ENCODE results near the gene EFHD1. TPM values are rescaled to one million over a fixed set of nuclear protein-coding genes. Genes with fewer than 3 reads are reported as not detected.
"Not testable (repeated sequence)": the region's sequence is repeated elsewhere in the genome, so short reads cannot be mapped to it uniquely, and the experiment has no call there.

The EFHD1 gene
- polyA plus RNA-seq, 1 experiment, result 76.5 TPM

DNA sequence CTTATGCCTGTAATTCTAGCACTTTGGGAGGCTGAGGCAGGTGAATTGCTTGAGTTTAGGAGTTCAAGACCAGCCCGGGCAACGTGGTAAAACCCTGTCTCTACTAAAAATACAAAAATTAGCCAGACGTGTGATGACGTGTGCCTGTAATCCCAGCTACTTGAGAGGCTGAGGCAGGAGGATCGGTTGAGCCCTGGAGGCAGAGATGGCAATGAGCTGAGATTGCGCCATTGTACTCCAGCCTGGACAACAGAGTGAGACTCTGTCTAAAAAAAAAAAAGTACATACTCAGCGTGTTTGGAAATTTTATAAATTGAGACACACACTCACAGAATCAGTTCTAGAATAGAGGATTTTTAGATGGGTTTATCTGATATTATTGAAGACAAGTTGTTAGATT lies 46.6 kb downstream of the EFHD1 start:
- ChIA-PET POLR2A (no interaction called here), CTCF (interaction anchor here (1.1 to 1.7 kb wide), 3 partner anchors 10 to 67 kb away, joined by 3 to 5 read pairs (median 4); no protein-coding TSS in a partner anchor)
- DNase-seq (ENCODE audit: low read depth), result no peak
- H3K36me3 ChIP-seq (ENCODE audit: control insufficient read depth, insufficient read depth, low read length), result peaks cover 1% of the 10 kb centered on the region
- TF ChIP-seq, protein P1, sequence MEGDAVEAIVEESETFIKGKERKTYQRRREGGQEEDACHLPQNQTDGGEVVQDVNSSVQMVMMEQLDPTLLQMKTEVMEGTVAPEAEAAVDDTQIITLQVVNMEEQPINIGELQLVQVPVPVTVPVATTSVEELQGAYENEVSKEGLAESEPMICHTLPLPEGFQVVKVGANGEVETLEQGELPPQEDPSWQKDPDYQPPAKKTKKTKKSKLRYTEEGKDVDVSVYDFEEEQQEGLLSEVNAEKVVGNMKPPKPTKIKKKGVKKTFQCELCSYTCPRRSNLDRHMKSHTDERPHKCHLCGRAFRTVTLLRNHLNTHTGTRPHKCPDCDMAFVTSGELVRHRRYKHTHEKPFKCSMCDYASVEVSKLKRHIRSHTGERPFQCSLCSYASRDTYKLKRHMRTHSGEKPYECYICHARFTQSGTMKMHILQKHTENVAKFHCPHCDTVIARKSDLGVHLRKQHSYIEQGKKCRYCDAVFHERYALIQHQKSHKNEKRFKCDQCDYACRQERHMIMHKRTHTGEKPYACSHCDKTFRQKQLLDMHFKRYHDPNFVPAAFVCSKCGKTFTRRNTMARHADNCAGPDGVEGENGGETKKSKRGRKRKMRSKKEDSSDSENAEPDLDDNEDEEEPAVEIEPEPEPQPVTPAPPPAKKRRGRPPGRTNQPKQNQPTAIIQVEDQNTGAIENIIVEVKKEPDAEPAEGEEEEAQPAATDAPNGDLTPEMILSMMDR (IDR thresholded peaks at IDR 0.05; ENCODE audit: insufficient read depth, low read depth, low read length), result no peak
- H3K27me3 ChIP-seq (ENCODE audit: control insufficient read depth, insufficient read depth, low read length), result no peaks in the 10 kb centered on the region
- H3K4me3 ChIP-seq (ENCODE audit: low read depth, low read length), result no peak overlapping the region

DNA sequence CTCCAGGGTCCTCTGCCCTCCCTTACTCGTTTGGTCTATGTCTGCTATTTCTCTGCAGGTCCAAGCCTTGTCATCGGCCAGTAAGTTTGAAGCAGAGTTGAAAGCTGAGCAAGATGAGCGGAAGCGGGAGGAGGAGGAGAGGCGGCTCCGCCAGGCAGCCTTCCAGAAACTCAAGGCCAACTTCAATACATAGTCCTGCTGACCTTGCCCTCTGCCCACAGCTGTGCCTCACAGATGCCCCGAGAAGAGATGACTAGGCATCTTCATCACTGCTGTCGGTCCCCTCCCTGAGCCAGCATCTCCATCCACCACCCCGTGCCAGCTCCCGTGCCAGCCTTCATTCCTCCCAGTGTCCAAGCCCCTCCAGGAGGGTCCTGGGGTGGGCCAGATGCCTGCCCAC lies 48.1 kb downstream of the EFHD1 start:
- no peak for DNase-seq (ENCODE audit: low read depth)
- TF ChIP-seq, protein P1 (IDR thresholded peaks at IDR 0.05; ENCODE audit: insufficient read depth, low read depth, low read length), result no peak
- peaks cover 1% of the 10 kb centered on the region for H3K36me3 ChIP-seq (ENCODE audit: control insufficient read depth, insufficient read depth, low read length)
- H3K27me3 ChIP-seq (ENCODE audit: control insufficient read depth, insufficient read depth, low read length), result no peaks in the 10 kb centered on the region
- CTCF ChIA-PET, result no interaction called here
- POLR2A ChIA-PET, result no interaction called here
- H3K4me3 ChIP-seq (ENCODE audit: low read depth, low read length), result no peak overlapping the region

DNA sequence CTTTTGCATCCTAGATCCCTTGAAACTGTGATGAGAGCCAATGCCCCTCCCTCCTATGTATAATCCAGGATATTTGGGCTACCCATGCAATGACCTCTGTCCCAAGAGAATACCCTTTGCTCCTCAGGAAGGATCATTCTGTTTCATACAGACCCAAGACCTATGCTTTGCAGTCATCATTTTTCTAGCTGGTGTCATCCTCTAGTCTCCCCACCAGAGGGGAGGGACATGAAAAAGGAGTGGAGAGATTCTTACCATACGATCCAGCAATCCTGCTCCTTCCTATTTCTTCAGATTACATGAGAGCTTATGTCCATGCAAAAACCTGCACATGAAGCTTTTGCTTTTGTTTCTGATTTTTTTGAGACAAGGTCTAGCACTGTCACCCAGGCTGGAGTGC lies 50.0 kb downstream of the EFHD1 start:
- ChIA-PET POLR2A (no interaction called here), CTCF (interaction anchor here (1.0 to 1.7 kb wide), 2 partner anchors 9 to 11 kb away, joined by 4 read pairs; no protein-coding TSS in a partner anchor)
- peaks cover 1% of the 10 kb centered on the region for H3K36me3 ChIP-seq (ENCODE audit: control insufficient read depth, insufficient read depth, low read length)
- DNase-seq (ENCODE audit: low read depth), result no peak
- H3K27me3 ChIP-seq (ENCODE audit: control insufficient read depth, insufficient read depth, low read length), result no peaks in the 10 kb centered on the region
- TF ChIP-seq, protein P1 (IDR thresholded peaks at IDR 0.05; ENCODE audit: insufficient read depth, low read depth, low read length), result 0 out of 2 replicates have a peak, but pooled peaks have one; percentile 4
- H3K4me3 ChIP-seq (ENCODE audit: low read depth, low read length), result no peak overlapping the region

DNA sequence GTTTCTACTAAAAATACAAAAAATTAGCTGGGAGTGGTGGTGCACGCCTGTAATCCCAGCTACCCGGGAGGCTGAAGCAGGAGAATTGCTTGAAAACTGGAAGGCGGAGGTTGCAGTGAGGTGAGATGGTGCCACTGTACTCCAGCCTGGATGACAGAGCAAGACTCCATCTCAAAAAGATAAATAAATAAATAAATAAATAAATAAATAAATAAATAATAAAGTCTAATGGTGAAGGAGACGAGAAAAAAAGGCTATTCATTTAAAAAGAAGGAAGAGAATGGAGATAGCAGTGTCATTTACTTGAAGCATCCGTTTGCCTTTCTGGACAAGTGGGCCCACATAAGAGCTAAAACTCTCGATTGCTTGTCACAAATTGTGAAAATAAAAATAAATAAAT lies 52.0 kb downstream of the EFHD1 start:
- POLR2A ChIA-PET; H3K27me3 ChIP-seq (ENCODE audit: control insufficient read depth, insufficient read depth, low read length); H3K36me3 ChIP-seq (ENCODE audit: control insufficient read depth, insufficient read depth, low read length); DNase-seq (ENCODE audit: low read depth); H3K4me3 ChIP-seq (ENCODE audit: low read depth, low read length); CTCF ChIA-PET: not testable (repeated sequence)

DNA sequence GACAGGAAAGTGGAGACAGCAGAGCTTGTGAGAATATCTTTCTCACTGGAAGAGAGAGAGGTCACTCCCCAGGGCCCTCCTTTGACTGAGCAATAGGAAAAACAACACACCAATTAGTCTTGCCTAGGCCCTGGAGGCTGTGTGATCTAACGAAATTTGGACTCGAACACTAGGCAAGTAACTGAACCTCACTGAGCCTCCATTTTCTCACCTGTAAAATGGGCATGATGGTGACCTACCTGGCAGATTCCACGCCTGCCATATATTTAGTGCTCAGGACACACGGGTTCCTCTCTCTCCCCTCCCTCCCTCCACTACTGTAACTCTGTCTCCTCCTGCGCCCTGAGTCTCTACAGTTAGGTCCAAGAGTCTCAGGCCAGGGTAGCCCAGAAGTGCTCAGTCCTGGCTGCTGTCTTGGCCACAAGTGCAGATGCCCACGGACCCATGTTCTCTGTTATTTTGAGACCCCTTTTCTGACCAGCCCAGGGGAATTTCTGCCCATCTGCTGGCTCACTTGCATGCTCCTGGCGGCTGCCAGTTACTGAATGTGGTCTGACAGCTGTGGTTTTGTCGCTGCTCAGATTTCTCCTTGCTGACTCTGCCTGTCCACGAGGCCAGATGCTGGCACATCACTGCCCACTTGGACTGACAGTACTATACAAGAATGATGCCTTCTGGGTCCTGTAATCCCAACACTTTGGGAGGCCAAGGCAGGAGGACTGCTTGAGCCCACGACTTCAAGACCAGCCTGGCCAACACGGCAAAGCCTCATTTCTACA lies 54.2 kb downstream of the EFHD1 start:
- CTCF ChIA-PET, result no interaction called here

More for the DNA sequence above, 54.2 kb downstream of the EFHD1 start:
- POLR2A ChIA-PET, result no interaction called here
- H3K4me3 ChIP-seq (ENCODE audit: low read depth, low read length), result no peak overlapping the region
- H3K27me3 ChIP-seq (ENCODE audit: control insufficient read depth, insufficient read depth, low read length), result no peaks in the 10 kb centered on the region
- H3K36me3 ChIP-seq (ENCODE audit: control insufficient read depth, insufficient read depth, low read length), result no peaks in the 10 kb centered on the region
- no peak for DNase-seq (ENCODE audit: low read depth)
- TF ChIP-seq, protein P1 (IDR thresholded peaks at IDR 0.05; ENCODE audit: insufficient read depth, low read depth, low read length), result no peak

All from BJ (cell line).